Embryonic facial prominence (tissue), 1 donor: ENCODE measurements around the gene EME2.
"Not testable (repeated sequence)": the region's sequence is repeated elsewhere in the genome, so short reads cannot be mapped to it uniquely, and the experiment has no call there.

Source experiments
- DNase-seq: peaks from one replicate; pipeline ENCODE4 v3.0.0-alpha.2; 2016; ENCODE audit errors: extremely low spot score

EME2 gene

GRCh38 chr16:1772362-1772907, at the start of gene EME2:
TSS of gene EME2 (plus strand) at chr16:1772810. CDS start at chr16:1773228, 418 bp downstream.
- DNase-seq = no peak

- DNase-seq = no peak
Observed at GRCh38 chr16:1723450-1724147, 49.0 kb upstream of the EME2 start.

GRCh38 chr16:1724491-1724890, 48.1 kb upstream of the EME2 start:
- DNase-seq = no peak

GRCh38 chr16:1726661-1727502, 45.7 kb upstream of the EME2 start:
- no peak for DNase-seq

- DNase-seq = no peak
Observed at GRCh38 chr16:1727651-1728624, 44.7 kb upstream of the EME2 start.

GRCh38 chr16:1729026-1729425, 43.6 kb upstream of the EME2 start:
- no peak for DNase-seq

- no peak for DNase-seq
Observed at GRCh38 chr16:1729445-1729844, 43.2 kb upstream of the EME2 start.

GRCh38 chr16:1731073-1731472, 41.5 kb upstream of the EME2 start:
- no peak for DNase-seq

- DNase-seq = no peak
Observed at GRCh38 chr16:1731603-1732002, 41.0 kb upstream of the EME2 start.

GRCh38 chr16:1732071-1732470, 40.5 kb upstream of the EME2 start:
- DNase-seq = no peak

- not testable (repeated sequence) for DNase-seq
Observed at GRCh38 chr16:1732551-1732987, 40.0 kb upstream of the EME2 start.

GRCh38 chr16:1734123-1734522, 38.5 kb upstream of the EME2 start:
- DNase-seq = no peak

- DNase-seq = no peak
Observed at GRCh38 chr16:1734816-1735215, 37.8 kb upstream of the EME2 start.

- DNase-seq = no peak
Observed at GRCh38 chr16:1740234-1740633, 32.4 kb upstream of the EME2 start.

- no peak for DNase-seq
Observed at GRCh38 chr16:1740781-1741490, 31.7 kb upstream of the EME2 start.

GRCh38 chr16:1741553-1742165, 31.0 kb upstream of the EME2 start:
- DNase-seq = no peak

GRCh38 chr16:1743376-1744337, 29.0 kb upstream of the EME2 start:
- no peak for DNase-seq

- DNase-seq = no peak
Observed at GRCh38 chr16:1744338-1744840, 28.2 kb upstream of the EME2 start.
